Pons (tissue), 1 donor: ENCODE results near the gene LIN54.
"Not testable (repeated sequence)": the region's sequence is repeated elsewhere in the genome, so short reads cannot be mapped to it uniquely, and the experiment has no call there.

Experiments used
- DNase-seq: peaks from one replicate; pipeline ENCODE4 v3.0.0-alpha.2; 2016; ENCODE audit warnings: low spot score

Gene LIN54

DNA sequence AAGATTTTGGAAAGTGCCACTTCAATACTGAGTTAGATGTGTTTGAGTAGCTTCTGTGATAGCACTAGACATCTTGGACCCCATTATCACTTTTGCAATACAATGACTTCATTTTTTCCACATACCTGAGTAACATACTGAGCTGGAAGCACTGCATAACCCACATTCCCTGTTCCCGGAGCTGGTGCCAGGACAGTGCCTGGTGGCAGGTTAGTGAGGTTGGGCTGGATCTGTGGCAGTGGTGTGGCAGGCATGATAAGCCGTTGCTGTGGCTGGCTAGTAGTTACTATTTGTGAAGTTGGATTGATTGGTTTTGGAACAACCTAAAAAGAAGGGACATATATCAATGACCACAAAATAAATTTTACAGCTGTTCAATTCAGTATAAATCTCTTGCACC is 71.2 kb downstream of the LIN54 start:
- no peak for DNase-seq

DNA sequence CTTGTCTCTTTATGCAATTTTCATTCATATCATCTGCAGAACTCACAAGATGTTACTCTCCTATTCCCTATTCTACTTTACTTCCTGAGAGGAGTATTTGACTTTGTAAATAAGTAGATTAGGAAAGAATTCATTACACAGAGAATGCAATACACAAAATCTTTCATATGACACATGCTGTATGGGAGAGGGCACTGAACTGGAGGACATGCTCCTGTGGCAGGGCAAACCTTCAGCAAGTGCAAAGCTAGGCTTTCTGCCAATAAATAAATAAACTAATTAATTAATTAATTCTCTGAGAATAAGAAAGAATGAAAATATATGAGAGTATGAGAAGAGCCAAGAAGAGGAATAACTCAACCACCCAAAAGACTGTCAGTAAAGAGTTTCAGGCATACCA is 76.2 kb downstream of the LIN54 start:
- no peak for DNase-seq

DNA sequence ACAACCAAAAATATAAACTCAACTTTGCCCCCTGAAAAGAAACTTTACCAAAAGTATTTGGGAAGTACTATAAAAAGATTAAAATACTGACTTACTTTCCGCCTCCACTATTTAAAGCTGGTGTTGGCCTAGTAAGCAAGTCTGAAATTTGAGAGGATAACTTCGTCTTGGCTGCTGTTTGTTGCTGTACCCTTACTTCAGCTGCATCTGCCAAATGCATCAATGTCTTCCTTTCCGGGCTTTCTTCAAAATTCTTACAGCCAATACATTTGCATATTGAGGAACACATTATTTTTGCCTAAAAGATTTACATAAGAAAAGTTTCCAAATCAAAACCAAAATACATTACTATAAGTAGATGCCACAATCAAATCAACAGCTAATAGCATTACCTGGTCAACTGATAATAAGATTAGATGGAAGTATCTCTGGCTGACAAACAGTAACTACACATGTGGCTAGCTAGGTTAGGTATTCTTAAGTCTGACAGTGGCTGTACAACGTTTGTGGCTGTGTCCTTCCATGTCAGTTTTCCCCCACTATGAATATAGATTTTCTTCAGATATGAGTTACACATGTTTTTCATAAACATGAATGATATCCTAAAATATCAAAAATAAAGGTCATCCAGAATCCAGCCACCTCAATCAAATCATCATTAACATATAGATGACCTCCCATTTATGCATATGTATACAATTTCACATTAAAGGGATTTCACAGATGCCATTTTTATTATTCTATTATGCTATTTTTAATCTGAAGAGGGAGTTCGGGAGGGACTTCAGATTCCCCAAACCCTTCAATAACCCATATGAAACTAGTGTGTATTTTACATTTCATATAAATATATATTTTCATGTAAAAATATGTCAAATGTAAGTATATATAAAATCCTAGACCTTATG is 79.5 kb downstream of the LIN54 start:
- no peak for DNase-seq

DNA sequence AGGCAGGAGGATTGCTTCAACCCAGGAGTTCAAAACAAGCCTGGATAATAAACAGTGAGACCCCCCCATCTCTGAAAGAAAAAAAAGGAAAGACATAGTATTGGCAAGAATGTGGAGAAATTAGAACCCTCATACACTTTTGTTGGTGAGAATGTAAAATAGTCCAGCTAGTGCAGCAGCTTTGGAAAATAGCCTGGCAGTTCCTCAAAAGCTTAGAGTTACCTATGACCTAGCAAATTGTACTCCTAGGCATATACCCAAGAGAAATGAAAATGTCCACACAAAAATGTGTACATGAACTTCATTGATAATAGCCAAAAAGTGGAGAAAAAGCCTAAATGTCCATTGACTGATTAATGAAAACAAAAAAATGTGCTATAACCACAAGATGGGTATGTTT is 88.8 kb downstream of the LIN54 start:
- DNase-seq = no peak

DNA sequence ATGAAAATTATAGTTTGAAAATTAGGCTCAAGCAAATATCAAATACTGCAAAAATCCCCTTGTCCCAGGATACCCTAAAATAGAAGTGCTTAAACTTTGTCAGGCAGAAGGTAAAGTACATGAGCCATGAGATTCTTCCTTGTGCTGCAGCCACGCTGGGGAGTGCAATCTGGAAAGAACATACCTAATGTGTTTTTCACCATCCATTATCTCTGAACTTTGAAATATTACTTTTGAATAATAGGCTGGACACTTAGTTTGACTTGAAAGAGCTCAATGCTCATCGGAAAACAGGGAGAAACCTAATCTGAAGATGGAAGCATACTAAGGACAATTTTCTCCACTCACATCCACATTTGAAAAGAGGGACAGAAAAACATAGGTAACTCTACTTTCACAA is 91.2 kb downstream of the LIN54 start:
- no peak for DNase-seq

DNA sequence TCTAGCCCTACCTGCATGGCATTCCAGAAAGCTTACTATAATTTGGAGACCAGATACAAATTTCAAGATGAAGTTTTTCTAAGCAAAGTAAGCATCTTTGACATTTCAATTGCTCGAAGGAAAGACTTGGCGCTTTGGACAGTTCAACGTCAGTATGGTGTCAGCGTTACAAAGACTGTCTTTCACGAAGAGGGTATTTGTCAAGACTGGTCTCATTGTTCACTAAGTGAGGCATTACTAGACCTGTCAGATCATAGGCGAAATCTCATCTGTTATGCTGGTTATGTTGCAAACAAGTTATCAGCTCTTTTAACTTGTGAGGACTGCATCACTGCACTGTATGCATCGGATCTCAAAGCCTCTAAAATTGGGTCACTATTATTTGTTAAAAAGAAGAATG is 92.5 kb downstream of the LIN54 start:
- peak; percentile 90 for DNase-seq

DNA sequence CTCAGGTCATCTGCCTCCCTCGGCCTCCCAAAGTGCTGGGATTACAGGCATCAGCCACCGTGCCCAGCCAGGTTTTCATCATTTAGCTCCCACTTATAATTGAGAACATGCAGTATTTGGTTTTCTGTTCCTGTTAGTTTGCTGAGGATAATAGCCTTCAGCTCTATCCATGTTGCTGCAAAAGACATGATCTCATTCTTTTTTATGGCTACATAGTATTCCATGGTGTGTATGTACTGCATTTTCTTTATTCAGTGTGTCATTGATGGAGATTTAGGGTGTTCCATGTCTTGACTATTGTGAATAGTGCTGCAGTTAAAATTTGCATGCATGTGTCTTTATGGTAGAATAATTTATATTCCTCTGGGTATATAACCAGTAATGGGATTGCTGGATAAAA is 96.7 kb downstream of the LIN54 start:
- not testable (repeated sequence) for DNase-seq

DNA sequence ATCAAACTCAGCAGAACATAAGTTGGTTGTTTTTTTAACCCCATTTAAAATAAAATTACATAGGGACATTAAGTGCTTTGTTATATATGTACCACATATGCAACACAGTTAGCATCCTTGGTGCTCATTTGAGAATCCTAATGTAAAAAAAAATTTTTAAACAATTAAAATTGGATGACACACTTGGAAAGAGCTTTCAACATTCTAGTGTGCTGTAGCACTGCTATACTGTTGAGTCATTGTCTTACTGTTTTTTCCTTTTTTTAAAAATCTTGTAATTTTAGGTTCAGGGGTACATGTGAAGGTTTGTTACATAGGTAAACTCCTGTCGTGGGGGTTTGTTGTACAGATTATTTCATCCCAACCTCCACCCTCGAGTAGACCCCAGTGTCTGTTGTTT is 97.3 kb downstream of the LIN54 start:
- DNase-seq = no peak

DNA sequence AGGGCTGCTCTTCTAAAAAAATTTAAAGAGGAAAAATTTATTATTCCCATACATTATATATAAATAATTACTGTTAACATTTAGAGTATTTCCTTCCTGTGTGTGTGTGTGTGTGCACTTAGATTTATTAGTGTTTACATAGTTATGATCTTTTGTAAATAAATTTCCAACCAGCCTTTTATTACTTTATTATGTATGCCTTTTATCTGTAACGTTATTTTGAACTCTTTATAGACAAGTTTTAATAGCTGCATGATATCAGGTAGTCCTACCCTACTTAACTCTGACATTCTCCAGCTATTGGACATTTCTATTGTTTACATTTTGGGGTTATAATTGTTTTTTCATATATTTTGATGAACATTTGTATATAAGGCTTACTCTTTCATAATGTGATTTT is 101.3 kb downstream of the LIN54 start:
- DNase-seq = no peak

DNA sequence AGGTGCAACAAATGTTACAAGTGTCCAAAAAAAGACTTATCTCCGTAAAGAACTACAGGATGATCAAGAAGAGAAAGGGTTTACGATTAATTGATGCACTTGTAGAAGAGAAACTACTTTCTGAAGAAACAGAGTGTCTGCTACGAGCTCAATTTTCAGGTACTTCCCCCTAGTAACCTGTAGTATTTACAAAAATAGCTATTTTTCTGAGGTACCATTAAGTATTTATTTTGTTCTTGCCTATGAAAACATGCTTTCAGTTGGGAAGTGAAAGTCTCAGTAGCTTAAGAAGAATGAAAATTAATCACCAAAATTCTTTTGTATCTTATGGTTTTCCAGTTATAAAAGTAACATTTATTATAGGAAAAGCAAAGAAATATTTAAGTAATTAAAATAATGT is 104.2 kb downstream of the LIN54 start:
- no peak for DNase-seq

DNA sequence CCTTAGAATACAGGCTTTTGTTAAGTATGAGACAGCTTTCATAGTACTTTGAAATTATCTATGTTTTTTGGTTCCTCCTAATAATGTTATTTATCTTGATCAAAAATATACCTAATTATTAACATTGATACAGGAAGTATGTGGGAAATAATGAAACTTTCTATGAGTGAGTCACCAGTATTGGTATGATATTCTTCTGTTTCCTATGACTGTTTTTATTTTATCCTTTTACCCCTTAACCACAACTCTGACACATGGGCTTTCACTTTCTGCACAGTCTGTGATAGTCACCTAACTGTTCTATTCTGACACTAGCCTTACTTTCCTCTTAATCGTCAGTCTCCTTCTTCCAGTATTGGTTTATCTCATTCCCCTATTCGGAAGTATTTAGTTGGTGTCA is 105.4 kb downstream of the LIN54 start:
- no peak for DNase-seq

DNA sequence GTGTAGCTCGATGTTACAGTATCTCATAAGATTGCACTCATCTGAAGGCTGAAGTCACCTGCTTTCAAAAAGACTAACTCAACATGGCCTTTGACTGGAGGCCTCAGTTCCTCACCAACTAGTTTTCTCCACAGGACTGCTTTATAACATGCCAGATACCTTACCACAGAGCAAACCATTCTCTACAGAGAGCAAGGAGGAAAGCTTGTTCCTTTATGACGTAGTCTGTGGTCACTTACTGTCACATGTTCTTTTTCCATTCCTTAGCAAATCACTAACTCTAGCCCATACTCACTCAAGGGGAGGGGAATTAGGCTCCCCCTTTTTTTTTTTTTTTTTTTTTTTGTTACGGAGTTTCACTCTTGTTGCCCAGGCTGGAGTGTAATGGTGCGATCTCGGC is 106.9 kb downstream of the LIN54 start:
- no peak for DNase-seq

DNA sequence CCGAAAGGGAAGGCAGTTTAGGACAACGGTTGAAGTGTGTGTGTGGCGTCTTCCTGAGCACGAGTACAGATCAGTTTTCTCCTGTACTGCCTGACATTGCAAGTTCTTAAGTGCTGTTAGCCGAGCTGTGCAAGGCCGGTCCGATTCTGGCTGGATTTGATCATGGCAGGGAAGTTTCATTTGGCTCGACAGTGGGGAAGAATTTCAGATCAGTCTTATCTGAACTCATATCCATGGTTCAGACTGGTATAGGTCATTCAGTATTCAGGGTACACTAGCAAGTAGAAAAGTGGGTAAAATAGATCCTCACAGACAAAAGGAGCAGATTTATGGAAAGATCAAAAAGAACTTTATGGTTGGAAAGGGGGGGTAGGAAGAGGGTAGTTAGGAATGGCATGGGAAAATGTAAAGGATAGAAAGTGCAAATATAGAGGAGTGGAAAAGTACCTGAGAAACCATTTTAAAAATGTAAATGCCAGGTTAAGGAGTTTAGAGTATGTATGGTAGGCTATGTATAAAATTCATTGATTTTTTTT is 109.4 kb downstream of the LIN54 start:
- no peak for DNase-seq

DNA sequence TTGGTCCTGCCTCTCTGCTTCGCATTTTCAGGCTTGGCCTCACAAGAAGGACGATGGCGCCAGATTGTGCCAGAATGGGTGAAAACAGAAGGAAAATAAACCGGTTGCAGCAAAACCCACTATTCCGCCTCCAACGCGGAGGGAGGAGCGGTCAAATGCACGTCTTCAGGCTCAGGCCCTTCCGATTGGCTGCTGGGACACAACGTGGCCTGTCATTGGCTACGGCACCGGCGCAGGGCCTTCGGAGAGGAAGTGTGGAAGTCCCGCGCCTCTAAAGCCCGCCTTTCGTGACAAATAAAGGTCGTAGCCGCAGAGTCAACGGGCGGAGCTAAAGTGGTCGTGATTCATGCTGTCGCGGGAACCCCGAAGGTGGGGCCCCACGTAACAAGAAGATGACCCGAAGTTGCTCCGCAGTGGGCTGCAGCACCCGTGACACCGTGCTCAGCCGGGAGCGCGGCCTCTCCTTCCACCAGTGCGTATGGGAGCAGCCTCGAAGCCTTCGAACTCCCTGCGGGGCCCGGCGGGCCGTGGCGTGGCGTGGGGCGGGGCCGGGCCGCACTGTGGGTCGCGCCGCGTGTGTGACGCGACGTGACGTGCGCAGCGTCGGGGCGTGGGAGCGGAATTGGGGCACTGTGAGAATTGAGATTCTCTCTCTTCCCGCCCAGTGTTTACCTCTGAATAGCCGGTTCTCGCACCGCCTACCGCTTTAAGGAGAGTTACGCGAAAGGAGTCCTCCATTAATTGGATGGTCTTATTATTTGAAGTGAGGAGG is 110.0 kb downstream of the LIN54 start, which contains the start of gene THAP9:
Gene THAP9, plus strand, starts transcription at position 325 of the 772 bp plus-strand sequence. Its CDS starts 68 bp downstream, at position 393.
- peak; percentile 99 for DNase-seq

DNA sequence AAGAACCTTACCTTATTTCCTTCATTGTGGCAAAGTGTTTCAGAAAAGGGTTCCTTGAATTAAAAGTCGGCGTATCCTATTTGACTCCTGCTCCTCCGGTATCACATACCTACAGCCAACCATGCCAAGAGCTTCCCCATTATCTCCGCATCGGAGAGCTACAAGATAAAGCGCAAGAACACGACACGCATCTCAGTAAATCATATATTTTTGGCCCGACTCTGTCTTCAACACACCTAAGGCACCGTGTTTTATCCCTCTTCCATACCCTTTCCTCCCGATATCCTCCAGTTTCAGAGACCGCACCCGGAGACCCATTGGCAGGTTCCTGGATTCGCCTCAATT is 110.6 kb downstream of the LIN54 start:
- no peak for DNase-seq

DNA sequence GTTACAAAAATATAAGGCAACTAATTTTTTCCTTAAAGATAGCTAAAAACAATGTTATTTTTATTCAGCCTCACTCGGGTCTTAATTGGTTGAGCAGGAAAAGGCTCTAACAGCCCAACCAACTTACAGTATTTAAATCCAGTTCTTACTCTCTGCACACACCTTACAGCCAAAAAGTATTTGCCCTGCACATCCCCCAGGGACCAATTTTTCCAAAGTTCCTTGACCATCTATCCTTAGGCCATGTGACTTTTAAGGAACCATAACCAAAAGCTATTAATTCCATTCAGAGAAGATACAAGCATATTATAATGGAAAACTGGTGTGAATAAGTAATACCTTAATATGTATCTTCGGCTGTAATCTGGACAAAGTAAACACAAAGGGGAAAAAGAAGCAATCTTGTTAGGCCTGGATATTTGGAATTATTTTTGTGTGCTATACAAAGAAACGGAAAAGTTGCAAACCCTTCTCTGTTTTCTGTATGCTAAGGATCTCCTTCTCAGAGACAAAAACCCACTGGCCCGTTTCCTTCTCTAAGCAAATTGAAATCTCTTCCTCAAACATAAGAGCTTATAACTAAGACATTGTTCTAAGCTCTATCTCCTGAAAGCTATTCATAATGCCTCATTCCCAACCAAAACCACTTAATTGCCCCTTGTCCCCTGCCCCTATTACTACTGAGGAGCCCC is 111.1 kb downstream of the LIN54 start:
- peak; percentile 37 for DNase-seq

DNA sequence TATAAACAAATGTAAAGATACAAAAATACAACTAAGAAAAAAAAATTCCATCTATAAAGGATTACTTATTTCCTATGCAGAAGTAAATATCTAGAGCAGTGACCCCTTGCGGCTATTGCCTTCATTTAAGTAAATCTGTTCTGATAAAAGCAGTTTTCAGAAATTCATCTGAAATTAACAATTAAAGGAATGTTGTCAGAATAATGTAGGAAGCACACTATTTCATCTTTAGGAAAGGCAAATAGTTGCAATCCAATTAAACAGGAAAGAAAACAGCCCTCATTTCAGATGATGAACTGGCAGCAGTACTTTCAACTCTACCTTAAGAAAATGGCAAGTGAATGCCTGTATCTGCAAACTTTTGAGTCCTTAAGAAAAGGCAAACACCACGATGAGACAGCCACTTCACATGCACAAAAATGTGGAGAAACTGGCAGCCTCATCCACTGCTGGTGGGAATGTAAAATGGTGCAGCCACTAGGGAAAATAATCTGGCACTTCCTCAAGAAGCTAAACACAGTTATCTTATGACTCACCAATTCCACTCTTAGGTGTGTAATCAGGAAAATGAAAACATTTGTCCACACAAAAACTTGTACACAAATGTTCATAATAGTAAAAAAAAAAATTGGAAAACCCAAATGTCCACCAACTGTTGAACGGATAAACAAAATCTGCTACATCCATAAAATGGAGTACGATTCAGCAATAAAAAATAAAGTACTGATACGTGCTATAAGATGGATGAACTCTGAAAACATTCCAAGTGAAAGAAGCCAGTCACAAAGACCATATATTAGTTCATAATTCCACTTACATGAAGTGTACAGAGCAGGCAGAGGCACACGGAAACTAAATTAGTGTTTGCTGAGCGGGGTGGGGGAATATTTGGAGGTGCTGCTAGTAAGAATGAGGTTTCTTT is 112.0 kb downstream of the LIN54 start:
- DNase-seq = peak; percentile 46

DNA sequence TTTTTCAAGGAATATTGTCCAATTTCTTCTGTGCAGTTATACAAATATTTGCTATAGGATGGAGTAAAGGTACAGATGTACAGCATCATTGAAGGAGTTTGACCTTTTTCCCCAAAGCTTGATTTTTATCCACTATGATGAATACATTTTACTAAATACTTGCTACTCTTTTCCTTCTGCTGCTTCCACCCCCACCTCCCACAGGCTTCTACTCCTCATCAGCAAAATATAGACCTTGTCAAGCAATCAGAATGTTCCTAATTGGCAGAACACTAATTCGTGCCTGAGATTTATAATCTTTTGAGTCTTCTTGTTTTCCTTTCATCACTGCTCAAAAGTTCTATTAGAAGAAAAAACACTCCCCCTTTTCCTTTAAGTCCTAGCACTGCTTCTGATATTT is 113.9 kb downstream of the LIN54 start:
- DNase-seq = no peak

DNA sequence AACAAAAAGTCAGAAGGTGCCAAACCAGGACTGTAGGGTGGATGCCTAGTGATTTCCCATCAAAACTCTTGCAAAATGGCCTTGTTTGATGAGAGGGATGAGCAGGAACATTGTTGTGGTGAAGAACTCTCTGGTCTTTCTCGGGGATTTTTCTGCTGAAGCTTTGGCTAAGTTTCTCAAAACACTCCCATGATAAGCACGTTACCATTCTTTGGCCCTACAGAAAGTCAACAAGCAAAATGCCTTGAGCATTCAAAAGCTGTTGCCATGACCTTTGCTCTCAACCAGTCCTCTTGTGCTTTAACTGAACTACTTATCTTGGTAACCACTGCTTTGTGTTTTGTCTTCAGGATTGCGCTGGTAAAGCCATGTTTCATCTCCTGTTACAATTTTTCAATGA is 116.7 kb downstream of the LIN54 start:
- no peak for DNase-seq

DNA sequence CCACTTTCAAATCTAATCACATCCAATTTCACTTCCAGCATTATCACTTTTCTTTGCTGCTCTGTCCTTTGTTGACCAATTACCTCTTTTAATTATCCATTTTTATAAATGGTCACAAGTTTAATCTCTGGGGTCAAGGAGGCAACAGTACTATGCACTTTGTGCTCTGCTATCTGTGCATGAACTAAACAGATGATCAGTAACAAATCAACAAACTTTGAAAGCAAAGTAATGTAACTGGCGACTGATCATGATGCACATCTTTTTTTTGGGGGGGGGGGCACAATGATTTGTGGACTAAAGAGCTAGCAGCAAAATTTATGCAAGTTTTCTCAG is 118.2 kb downstream of the LIN54 start:
- DNase-seq = no peak

DNA sequence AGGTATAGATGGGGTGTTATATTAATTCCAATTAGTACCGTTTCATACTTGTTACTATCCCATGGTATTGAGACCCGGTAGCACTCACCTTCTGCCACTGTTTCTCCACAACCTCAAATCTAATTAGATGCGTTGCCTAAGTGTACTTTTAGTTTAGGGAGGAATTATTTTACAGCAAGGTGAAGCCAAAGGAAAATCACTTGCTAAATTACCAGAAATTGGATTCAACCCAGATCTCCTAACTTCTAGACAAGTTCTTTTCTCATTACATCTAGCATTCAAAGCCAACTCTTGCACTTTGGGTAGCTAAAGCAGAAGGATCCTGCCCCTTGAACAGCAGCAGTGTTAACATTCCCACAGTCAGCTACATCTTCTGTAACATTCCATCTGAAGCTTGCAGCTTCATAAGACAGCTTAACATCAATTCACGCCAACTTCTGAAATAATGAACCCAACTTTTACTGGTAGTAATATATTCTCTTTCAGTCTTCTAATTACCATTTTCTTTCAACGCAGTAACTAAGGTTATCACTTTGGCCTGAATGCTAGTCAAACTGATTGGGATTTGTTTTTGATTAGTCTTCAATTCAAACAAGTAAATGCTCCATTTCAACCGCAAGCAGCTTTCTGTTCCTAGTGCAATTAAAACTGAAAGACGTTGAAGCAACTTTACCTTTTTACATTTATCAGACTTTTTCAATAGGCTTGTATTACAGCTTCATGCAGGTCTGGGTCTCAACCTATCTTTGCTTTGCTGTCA is 118.7 kb downstream of the LIN54 start:
- peak; percentile 29 for DNase-seq
